Cortex of kidney (tissue), 1 donor: ENCODE measurements around the gene IGLL5.

Experiments
- DNase-seq: peaks from one replicate; lab custom pipeline; 2025; lab: John Stamatoyannopoulos, UW

IGLL5 gene

DNA sequence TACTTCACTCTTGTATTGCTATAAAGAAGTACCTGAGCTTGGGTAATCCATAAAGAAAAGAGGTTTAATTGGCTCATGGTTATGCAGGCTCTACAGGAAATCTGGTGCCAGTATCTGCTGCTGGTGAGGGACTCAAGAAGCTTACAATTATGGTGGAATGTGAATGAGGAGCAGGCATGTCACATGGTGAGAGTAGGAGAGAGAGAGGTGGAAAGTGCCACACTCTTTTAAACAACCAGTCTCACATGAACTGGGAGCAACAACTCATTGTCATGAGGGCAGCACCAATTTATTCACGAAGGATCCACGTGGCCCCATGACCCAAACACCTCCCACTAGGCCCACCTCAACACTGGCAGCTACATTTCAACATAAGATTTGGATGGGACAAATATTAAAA lies 24.6 kb upstream of the IGLL5 start:
- DNase-seq = no peak

DNA sequence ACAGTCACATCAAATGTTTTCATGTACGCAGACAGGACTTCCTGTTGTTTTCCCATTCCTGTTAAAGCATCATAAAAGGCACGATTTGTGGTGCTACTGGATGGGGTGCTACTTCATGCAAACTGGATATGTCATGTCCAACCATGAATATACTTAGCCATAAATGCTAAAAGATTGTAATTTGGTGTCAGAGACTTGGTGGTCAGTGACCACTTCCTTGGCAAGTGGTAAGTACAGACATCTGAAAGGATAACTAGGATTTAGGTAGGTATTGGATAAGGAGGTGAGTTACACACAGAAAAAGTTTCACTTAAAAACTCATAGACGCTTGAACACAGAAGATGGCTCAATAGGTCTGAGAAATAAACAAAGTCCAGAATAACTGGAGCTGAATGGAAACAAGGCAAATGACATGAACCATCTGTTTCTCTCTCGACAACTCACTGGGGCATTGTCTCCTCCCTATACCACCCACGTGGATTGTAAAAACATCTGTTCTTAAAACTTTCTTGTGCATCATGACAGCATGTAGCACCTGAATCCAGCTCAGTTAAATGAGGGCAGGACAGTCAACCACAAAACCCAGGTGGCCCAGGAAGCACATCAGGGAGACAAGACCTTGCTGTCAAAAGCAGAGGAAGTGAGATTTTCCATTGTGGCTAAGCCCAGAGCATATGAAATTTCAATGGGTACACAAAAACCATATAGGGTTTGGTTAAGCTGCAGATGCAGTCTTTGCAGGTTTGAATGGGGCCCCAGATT lies 22.1 kb upstream of the IGLL5 start:
- no peak for DNase-seq

DNA sequence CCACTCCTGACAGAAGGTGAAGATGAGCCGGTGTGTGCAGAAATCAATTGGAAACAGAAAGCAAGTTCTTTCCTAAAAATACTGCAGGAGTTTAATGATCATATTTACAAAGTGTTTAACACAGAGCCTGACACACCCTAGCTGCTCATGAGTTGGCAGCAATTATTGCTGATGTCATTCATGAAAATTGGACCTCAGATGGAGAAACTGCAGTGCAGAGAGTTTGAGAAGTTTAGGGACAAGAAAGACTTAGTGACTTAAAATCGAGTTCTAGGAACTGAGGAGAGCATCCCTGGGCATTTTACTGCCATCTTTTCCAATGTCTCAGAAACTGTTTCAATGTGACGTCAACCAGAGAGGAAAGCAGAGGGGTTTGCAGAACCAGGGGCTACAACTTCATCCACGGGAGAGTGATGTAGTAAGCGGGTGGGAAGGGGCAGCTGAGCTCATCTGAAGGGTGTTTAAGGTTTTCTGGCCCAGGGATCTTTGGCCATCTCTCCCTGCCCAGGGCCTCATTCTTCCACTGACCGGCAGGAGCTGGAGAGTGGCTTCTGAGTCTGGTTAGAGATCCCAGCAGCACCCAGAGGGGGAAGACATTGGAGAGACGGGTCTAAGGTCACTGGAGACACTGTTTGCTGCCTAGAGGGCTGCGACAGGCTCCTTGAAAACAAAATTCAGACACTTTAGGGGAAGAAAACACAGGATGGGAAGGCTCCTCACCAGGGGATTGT lies 21.1 kb upstream of the IGLL5 start:
- no peak for DNase-seq

DNA sequence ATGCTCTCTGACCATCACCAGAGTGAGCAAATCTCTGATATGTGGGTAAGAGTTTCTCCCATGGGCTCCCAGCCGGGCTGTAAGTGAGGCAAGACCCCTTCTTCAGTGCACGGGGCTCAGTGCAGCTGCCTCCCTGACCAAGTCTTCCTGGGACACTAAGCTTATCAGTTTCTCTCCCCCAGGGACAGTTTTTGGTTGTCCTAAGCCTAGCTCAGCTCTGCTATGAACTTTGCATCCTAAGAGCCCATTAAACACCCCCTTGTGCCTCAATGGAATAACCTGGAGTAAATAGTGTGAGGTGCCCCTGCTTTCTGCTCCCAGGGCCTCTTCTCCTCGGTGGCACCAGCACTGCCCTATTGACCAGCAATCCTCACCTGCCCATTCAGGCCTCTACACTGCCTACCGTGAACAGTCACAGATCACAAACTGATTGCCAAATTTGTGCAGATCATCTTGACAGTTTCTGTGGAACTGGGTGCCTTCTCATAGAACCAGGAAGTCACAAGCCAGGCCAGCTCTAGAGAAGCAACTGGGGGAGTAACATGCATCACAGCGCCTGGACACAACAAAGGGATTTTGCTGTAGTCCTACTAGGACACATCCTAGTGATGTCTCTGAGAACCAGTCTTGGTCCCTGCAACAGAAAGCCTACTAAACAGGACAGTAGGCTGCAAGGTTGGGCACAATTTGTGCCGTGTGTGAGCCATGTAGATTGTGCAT lies 19.5 kb upstream of the IGLL5 start:
- no peak for DNase-seq

DNA sequence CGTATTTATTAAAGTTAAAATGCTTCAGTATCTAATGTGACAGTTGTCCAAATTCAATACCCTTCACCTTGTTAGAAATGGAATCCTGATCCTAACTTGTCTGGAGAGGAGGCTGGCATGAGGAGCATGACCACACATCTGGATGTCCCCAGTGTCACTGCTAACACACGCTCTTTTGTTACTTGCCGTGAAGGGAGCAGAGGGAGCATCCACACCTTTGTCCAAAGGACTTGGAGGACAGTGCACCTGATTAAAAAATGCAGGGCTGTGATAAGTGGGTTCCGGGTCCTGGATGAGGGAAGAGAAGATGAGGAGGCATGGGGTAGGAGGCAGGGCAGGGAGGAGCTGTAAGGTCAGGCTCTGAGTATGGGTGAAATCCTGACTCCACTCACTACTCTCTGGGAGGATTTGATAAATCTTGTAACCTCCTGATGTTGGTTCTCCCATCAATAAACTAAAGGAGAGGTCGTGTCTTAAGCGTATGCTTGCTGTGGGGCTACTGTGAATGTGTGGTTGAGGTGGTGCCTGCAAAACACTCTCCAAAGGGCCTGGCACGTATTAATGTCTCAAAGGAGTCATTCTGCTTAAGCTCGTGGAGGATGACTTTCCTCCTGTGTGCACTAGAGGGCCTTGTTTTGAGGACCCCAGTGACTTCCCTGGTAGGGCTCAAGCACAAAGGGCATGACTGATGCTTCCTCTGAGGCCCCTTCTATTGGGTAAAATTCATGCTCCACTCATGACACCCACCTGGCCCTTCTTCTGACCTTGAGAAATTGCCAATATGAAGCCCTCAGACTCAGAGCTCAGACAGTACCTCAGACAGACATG lies 16.8 kb upstream of the IGLL5 start:
- no peak for DNase-seq

DNA sequence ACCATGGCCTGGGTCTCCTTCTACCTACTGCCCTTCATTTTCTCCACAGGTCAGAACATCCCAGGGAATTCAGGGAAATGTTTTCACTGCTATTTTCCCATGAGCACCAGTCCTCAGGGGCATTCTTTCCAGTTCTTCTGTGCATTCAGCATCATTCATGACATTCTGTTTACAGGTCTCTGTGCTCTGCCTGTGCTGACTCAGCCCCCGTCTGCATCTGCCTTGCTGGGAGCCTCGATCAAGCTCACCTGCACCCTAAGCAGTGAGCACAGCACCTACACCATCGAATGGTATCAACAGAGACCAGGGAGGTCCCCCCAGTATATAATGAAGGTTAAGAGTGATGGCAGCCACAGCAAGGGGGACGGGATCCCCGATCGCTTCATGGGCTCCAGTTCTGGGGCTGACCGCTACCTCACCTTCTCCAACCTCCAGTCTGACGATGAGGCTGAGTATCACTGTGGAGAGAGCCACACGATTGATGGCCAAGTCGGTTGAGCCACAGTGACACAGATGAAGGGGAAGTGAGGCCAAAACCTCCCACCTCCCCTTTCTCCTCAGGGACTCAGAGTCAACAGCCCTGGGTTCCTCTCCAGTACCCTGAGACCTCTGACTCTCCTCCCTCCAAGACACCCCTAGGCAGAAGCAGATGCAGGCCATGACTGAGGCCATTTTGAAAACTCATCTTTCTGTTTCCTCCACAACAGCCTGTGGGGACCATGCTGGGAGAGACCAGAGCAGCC lies 15.9 kb upstream of the IGLL5 start:
- no peak for DNase-seq

DNA sequence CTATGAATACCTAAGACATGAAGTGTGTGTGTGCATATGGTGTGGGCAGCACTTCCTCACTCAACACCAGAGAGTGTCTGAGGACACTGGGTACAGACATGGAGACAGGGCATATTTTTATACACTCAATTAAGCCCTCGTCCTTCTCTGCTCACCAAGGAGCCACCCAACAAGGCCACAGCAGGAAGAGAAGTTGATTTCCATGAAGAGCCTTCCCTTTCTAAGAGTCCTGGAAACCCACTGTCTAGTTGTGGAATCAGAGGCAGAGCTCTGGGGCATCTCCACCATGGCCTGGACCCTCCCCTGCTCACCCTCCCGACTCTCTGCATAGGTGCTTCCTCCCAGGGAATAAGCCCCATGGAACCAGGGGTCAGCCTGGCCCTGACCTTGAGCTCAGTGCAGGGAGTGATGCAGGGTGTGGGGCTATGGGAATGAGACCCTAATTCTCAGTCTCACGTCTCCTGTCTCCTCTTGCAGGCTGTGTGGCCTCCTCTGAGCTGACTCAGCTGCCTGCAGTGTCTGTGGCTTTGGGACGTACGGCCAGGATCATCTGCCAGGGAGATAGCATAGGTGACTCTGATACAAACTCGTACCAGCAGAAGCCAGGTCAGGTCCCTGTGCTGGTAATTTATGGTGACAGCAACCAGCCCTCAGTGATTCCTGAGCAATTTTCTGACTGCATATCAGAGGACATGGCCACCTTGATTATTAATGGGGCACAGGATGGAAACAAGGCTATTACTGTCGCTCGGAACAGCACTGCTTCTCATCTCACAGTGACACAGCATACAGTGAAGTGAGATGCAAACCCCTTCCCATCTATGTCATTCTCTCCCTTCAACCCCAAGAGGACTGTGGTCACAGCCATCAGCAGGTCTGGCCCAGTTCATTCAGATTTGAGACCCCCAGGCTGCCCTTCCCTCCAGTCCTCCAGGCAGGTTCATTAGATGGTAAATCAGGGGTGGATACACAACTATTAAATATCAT lies 14.6 kb upstream of the IGLL5 start:
- no peak for DNase-seq

DNA sequence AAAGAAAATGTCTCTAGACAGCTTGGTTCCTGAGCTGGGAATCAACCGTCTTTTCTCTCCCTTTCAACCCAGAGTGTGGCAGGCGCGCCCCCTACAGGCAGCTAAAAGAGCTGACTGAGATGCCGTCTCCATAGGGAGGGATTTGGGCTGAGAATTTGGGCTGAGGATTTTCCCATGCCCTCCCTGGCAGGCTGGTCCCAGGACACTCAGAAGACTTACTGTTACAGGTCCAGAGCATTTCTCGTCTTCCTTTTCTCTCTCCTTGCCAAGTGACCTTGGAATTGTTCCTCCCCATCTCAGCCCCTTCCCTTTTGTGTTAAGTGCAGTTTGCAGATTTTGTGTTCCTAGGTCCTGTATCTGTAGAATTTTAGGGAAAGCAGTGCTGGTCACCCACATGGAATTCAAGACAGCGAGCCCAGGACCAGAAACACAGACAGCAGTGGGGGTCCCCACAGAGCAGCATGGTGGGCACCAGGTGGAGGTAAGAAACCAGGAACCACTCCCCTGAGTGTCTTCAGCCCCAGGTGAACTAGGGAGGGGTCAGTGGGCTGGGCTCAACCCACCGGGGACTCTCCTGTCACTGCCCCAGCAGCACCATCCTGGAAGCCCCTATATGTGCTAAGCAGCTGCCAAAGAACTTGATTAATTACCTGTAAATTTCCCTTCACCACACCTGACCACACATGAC lies 9.9 kb upstream of the IGLL5 start:
- no peak for DNase-seq

DNA sequence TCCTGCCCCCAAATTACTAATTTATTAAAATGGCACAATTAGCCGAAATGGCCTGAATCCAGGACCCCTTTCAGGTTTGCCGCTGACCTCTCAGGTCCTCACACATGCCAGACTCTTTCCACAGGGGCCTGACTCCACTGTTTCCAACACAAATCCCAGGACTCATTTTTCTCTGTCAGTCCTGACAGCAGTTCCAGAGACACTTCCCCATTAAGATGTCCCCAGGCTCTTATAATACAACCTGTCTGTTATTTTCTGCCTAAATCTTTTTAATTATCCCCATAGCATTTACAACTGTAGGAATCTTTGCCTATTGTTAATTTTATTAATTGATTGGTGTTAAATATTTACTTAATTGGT lies 9.4 kb upstream of the IGLL5 start:
- DNase-seq = no peak

DNA sequence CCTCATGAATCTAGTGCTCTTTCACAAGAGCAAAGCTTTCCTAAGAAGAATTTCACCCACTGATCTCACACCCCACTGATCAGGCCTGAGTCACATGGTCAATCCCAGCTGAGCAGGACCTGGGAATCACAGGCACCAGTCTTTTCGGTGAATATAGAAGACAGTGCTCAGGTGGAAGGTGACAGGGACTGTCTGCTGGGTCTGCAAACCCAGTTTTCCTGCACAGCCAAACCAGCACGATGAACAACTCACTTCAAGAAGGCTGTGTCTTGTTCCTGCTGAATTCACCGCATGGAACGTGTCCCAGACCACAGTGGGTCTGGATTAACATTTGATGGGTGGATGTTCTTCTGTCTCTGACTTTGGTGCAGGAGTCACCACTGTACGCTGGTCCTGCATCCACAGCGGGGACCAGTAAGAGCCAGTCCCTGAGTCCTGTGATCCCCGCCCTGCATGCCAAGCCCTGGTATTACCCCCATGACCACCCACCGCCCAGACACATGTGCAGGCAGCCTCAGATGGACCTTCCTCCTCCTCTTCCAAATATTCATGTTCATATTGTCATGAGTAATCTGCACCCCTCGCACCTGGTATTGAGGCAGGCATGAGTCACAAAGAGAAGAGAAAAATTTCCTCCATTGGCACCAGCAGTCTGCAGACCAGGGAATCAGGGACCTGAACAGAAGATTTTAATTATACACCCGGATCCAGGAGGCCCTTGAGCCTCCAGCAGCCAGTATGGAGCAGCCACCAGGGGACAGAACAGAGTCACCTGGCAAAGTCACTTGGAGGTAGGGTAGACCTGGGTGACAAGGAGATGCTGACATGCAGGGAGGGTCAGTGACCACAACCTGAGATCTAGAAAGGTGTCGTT lies 8.6 kb upstream of the IGLL5 start:
- no peak for DNase-seq

DNA sequence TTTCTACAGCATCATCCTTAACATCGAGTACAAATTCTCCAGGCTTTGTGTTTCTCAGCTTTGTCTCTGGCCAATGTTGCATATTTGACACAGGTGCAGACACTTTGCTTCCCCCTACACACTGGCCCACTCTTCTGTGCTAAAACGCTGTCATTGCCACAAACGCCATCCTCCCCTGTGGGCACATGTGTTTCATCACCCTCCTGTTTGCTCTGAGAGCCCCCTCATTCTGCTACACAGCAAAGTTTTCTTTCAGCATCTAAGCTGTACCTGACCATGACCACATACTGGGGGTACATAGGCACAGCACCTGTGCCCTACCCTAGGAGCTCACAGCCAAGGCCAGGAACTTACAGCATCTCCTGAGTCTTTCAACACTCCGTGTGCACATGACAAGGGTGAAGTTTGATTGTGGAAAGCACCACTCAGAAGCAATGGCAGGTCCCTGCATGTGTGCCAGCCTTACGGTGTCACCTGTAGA lies 7.9 kb upstream of the IGLL5 start:
- DNase-seq = no peak

DNA sequence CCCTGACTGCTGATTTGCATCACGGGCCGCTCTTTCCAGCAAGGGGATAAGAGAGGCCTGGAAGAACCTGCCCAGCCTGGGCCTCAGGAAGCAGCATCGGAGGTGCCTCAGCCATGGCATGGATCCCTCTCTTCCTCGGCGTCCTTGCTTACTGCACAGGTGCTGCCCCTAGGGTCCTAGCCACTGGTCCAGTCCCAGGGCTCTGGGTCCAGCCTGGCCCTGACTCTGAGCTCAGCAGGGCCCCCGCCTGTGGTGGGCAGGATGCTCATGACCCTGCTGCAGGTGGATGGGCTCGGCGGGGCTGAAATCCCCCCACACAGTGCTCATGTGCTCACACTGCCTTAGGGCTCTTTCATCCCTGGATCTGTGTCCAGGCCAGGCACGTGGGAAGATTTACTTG lies 7.0 kb upstream of the IGLL5 start:
- DNase-seq = no peak

DNA sequence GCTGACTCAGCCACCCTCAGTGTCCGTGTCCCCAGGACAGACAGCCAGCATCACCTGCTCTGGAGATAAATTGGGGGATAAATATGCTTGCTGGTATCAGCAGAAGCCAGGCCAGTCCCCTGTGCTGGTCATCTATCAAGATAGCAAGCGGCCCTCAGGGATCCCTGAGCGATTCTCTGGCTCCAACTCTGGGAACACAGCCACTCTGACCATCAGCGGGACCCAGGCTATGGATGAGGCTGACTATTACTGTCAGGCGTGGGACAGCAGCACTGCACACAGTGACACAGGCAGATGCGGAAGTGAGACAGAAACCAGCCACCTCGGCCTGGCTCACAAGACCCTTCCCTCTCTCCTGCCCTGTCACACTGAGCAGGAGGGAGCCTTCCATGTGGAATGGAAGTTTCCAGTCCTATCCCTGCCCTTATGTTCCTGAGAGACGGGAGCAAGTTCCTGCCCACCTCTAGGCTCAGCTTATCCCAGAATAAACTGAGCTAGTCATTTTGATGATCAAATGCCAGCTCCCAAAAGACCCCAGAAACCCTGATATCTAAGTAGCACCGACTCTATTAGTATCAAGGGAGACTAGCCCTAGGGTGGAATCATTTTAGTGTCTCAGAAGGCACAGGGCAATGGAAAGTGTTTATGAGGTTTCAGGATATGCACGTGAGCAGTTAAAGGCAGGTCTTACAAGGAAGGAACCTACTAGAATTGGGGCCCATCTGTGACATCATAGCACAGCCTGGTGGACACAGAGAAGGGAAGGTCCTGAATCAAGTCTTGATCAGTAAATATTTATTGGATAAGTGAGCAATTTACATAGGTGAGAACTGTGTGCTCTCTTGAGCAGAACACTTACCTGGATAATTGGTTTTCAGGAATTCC lies 6.3 kb upstream of the IGLL5 start:
- DNase-seq = no peak

DNA sequence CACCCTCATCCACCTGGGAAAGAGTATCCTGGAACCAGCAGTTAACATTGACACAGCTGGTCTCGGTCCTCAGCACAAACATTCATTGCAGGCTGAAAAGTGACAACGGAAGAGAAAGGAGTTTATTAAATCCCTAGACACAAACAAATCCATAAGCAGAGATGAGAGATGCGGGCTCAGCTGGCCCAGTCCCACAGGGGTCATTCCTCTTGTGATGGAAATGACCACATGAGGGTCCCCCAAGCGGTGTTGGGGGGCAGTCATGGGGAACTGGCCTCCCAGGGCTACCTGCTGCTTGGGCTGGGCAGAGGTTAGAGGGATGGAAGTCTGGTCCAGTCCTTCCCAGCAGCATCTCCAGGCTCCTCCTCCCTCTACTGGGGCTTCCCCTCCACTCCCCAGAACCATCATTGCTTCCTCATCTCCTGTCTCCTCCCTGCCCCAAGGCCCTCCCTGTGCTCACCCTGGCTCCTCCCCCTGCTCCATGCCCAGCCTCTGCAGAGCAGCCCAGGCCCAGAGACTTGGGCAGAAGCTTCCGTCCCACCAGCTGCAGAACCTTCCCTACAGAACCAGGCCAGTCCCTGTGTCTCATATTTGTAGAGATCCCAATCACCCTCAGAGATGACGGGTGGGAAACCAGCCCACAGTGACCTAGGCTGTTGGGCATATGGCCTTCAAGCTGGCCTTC lies 5.4 kb upstream of the IGLL5 start:
- DNase-seq = no peak

DNA sequence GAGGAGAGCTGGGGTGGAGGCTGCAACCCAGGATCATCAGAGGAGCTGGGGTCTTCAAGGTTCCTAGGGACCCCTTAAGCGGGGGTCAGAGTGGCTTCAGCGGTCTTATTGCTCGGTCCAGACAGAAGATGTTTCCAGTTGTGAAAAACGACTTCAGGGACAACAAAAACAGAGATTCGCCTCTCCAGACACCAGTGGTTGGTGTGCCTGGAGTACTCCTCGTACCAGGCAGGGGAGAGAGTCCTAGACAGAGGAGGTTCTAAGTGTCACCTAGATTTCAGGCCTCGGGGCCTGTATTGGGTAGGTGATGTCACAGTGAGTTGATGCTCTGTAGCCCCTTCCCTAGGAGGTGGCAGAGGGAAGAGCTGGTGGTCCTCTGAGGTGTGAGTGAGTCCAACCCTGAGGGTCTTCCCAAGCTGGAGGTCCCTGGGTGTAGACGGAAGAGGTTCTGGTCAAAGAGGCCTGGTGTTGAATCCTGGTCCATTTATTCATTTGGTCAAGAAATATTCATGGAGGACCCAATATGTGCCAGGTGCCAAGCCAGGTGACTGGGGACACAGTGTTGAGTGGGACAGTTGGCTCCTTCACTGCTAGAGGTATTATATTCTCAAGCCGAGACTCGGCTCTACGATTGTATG lies 4.4 kb upstream of the IGLL5 start:
- DNase-seq = no peak
